ENCODE measurements around the gene POU2AF1.

GRCh38 chr11:111388420-111388819, 9.3 kb upstream of the POU2AF1 start:
- TF ChIP-seq EZH2phosphoT487 (IDR thresholded peaks at IDR 0.05; ENCODE audit: low read length): no peak
- no peak for TF ChIP-seq CTCF (IDR thresholded peaks at IDR 0.05; ENCODE audit: low read length)

Measured in MM.1S (cell line).